GM23338 (cell line): Measurements from ENCODE around the gene SLC8B1. TPM values are rescaled to one million over a fixed set of nuclear protein-coding genes. Genes with fewer than 3 reads are reported as not detected.
A peak's percentile ranks its signal among the peaks of the same experiment; 100 is the strongest.

ENCODE experiments used
- ATAC-seq: fragments of 200-7000 bp; cut with Tn5 transposase; 3 replicates; pipeline ENCODE4 v1.9.1; 2020
- DNase-seq: peaks from one replicate; pipeline ENCODE4 v3.0.0-alpha.2; 2015; ENCODE audit warnings: low spot score
- H2AFZ ChIP-seq: fragments of 200-600 bp; sonication (generic); 2 replicates; pipeline ENCODE4 v1.8.0; 2016; ENCODE audit warnings: antibody characterized with exemption, mild to moderate bottlenecking, moderate library complexity
- H3F3A ChIP-seq: fragments of 200-600 bp; sonication (generic); replicated peaks from 2 replicates; pipeline ENCODE4 v1.8.0; 2017; ENCODE audit warnings: antibody characterized with exemption, mixed run types, low read depth
- H3K27ac ChIP-seq: fragments of 200-600 bp; sonication (generic); 2 replicates; pipeline ENCODE4 v1.6.1; 2016; ENCODE audit warnings: low read depth
- H3K27me3 ChIP-seq: fragments of 200-600 bp; sonication (generic); 2 replicates; pipeline ENCODE4 v1.8.0; 2016; ENCODE audit warnings: mild to moderate bottlenecking, mixed run types, moderate library complexity; ENCODE audit not compliant: insufficient read depth
- H3K36me3 ChIP-seq: fragments of 200-600 bp; sonication (generic); 2 replicates; pipeline ENCODE4 v1.8.0; 2016; ENCODE audit warnings: mild to moderate bottlenecking; ENCODE audit not compliant: insufficient read depth
- H3K4me1 ChIP-seq: fragments of 200-600 bp; sonication (generic); 2 replicates; pipeline ENCODE4 v1.8.0; 2016; ENCODE audit warnings: mild to moderate bottlenecking, moderate library complexity; ENCODE audit not compliant: insufficient read depth
- H3K4me2 ChIP-seq: fragments of 200-600 bp; sonication (generic); 2 replicates; pipeline ENCODE4 v1.7.1; 2017; ENCODE audit warnings: mixed run types
- H3K4me3 ChIP-seq: fragments of 200-600 bp; sonication (generic); 2 replicates; pipeline ENCODE4 v1.6.1; 2016; ENCODE audit warnings: mixed run types
- H3K79me2 ChIP-seq: fragments of 200-600 bp; sonication (generic); replicated peaks from 2 replicates; pipeline ENCODE4 v1.8.0; 2017; ENCODE audit warnings: mild to moderate bottlenecking; ENCODE audit not compliant: insufficient read depth
- H3K9me2 ChIP-seq: fragments of 200-600 bp; sonication (generic); 2 replicates; pipeline ENCODE4 v1.8.0; 2017; ENCODE audit not compliant: insufficient read depth
- H4K20me1 ChIP-seq: fragments of 200-600 bp; sonication (generic); replicated peaks from 2 replicates; pipeline ENCODE4 v1.8.0; 2017; ENCODE audit warnings: mild to moderate bottlenecking; ENCODE audit not compliant: insufficient read depth
- H3K27ac Mint-ChIP-seq: 2 replicates; pipeline ENCODE4 v1.8.0; 2020; ENCODE audit warnings: inconsistent platforms, mild to moderate bottlenecking, moderate library complexity, mixed read lengths
- H3K27me3 Mint-ChIP-seq: 3 replicates; pipeline ENCODE4 v1.8.0; 2022; ENCODE audit warnings: low read depth, mild to moderate bottlenecking, moderate library complexity, mixed read lengths, inconsistent platforms; ENCODE audit not compliant: insufficient read depth, poor library complexity
- H3K36me3 Mint-ChIP-seq: 3 replicates; pipeline ENCODE4 v1.8.0; 2021; ENCODE audit warnings: low read depth, mild to moderate bottlenecking, inconsistent platforms, moderate library complexity, mixed read lengths
- H3K4me1 Mint-ChIP-seq: 3 replicates; pipeline ENCODE4 v1.8.0; 2020; ENCODE audit warnings: mild to moderate bottlenecking, inconsistent platforms, mixed read lengths
- H3K4me3 Mint-ChIP-seq: 3 replicates; pipeline ENCODE4 v1.8.0; 2021; ENCODE audit warnings: moderate library complexity, mild to moderate bottlenecking, inconsistent platforms, mixed read lengths
- H3K9me3 Mint-ChIP-seq: 3 replicates; pipeline ENCODE4 v1.8.0; 2020; ENCODE audit warnings: moderate library complexity, mild to moderate bottlenecking, inconsistent platforms, mixed read lengths
- CREB1 ChIP-seq: fragments of 250-450 bp; sonication (Bioruptor Pico); IDR thresholded peaks from 2 replicates; pipeline ENCODE4 v1.5.0; 2020; ENCODE audit warnings: low read depth, mild to moderate bottlenecking, moderate library complexity
- ETS1 ChIP-seq: IDR thresholded peaks from 2 replicates; pipeline ENCODE4 v1.6.1; 2016; ENCODE audit warnings: antibody characterized with exemption
- EZH2 ChIP-seq: fragments of 200-600 bp; sonication (generic); IDR thresholded peaks from one replicate; pipeline ENCODE4 v1.8.0; 2017; ENCODE audit warnings: antibody characterized with exemption, mild to moderate bottlenecking, low read depth; ENCODE audit not compliant: unreplicated experiment
- EZH2phosphoT487 ChIP-seq: fragments of 200-600 bp; sonication (generic); IDR thresholded peaks from one replicate; pipeline ENCODE4 v1.8.1; 2018; ENCODE audit warnings: antibody characterized with exemption; ENCODE audit not compliant: unreplicated experiment
- JUNB ChIP-seq: IDR thresholded peaks from one replicate; pipeline ENCODE4 v1.6.1; 2016; ENCODE audit warnings: antibody characterized with exemption; ENCODE audit not compliant: unreplicated experiment
- NANOG ChIP-seq: IDR thresholded peaks from 2 replicates; pipeline ENCODE4 v1.6.1; 2016; ENCODE audit warnings: antibody characterized with exemption, borderline replicate concordance
- POLR2AphosphoS5 ChIP-seq: IDR thresholded peaks from 2 replicates; pipeline ENCODE4 v1.6.1; 2016; ENCODE audit warnings: antibody characterized with exemption, low read depth
- REST ChIP-seq: IDR thresholded peaks from one replicate; pipeline ENCODE4 v1.6.1; 2018; ENCODE audit warnings: antibody characterized with exemption; ENCODE audit not compliant: unreplicated experiment
- STAT1 ChIP-seq: IDR thresholded peaks from one replicate; pipeline ENCODE4 v1.6.1; 2016; ENCODE audit warnings: antibody characterized with exemption; ENCODE audit not compliant: unreplicated experiment
- ZNF114 ChIP-seq: fragments of 250-450 bp; sonication (Bioruptor Pico); IDR thresholded peaks from 2 replicates; pipeline ENCODE4 v1.5.0; 2020; ENCODE audit warnings: mild to moderate bottlenecking, moderate library complexity
- ZNF331 ChIP-seq: fragments of 250-450 bp; sonication (Bioruptor Pico); IDR thresholded peaks from 2 replicates; pipeline ENCODE4 v1.5.0; 2020; ENCODE audit warnings: low read depth, mild to moderate bottlenecking, moderate library complexity
- microRNA-seq: library from miRNA; unstranded; fragments of <30 nt; microRNA quantifications from one replicate; pipeline ENCODE4, GENCODE V29; 2017
- polyA plus RNA-seq: library from polyadenylated mRNA; unstranded; fragments of >200 nt; fragmentation: Nextera tagmentation; extraction: Ambion mirVana; gene quantifications from 2 replicates; pipeline ENCODE4 v1.2.1, GENCODE V29; 2016
- small RNA-seq: library from RNA; depleted of rRNA; stranded (forward); fragments of <200 nt; gene quantifications from one replicate; pipeline ENCODE3, GENCODE V24; 2014; ENCODE audit warnings: low replicate concordance
- total RNA-seq: library from RNA; depleted of rRNA; stranded (reverse); fragments of >200 nt; shearing (Covaris generic); gene quantifications from 2 replicates; pipeline ENCODE4 v1.2.3, GENCODE V29; 2014; rRNA removed

The SLC8B1 gene
- total and polyA plus RNA-seq, 2 experiments from 2014 or later = 6.0 to 8.9 TPM

- no peak for TF ChIP-seq ETS1
- no peak for TF ChIP-seq JUNB
- TF ChIP-seq REST = no peak
- TF ChIP-seq EZH2 = no peak
- TF ChIP-seq POLR2AphosphoS5 = no peak
- no peak for TF ChIP-seq ZNF114
- no peak for TF ChIP-seq CREB1 (CRISPR knock-in tag)
- no peak for TF ChIP-seq EZH2phosphoT487
- TF ChIP-seq NANOG = no peak
Measured at GRCh38 chr12:113249546-113249945, 85.4 kb downstream of the SLC8B1 start (continued).

GRCh38 chr12:113248842-113249435, 86.0 kb downstream of the SLC8B1 start:
- no peaks in the 10 kb centered on the region for H3K9me2 ChIP-seq
- Mint-ChIP-seq H3K4me1 (peaks cover 44% of the 10 kb centered on the region), H3K9me3 (peaks cover 4% of the 10 kb centered on the region; the same call in 1 of the 3 replicates), H3K36me3 (peaks cover 11% of the 10 kb centered on the region), H3K27me3 (peaks cover 21% of the 10 kb centered on the region), H3K27ac (peak overlapping the region; percentile 42), H3K4me3 (no peak overlapping the region; the same call in 2 of the 3 replicates)
- H4K20me1 ChIP-seq = no peaks in the 10 kb centered on the region
- H3K27me3 ChIP-seq = no peaks in the 10 kb centered on the region
- no peak overlapping the region for H3K27ac ChIP-seq
- ATAC-seq (no peak), DNase-seq (no peak)
- no peaks in the 10 kb centered on the region; the same call in 1 of the 2 replicates for H3F3A ChIP-seq
- TF ChIP-seq ZNF331 (CRISPR knock-in tag) (no peak), NANOG (no peak), CREB1 (CRISPR knock-in tag) (no peak), STAT1 (no peak), EZH2 (no peak), ETS1 (no peak)
- no peak overlapping the region for H2AFZ ChIP-seq
- H3K4me2 ChIP-seq = no peak overlapping the region
- no peaks in the 10 kb centered on the region for H3K36me3 ChIP-seq
- H3K79me2 ChIP-seq = no peaks in the 10 kb centered on the region
- no peak overlapping the region for H3K4me3 ChIP-seq
- H3K4me1 ChIP-seq = peaks cover 16% of the 10 kb centered on the region

Small RNA genes within 50 kb of the gene (microRNA-seq; reads per million reads assigned to microRNA genes)
- not detected for gene MIR6762

Small RNA genes within 50 kb of the gene (small RNA-seq; reads per million reads assigned to genes)
- not detected for gene MIR6762

Other genes with a start within 250 kb of the SLC8B1 start
- gene RASAL1, start 199.3 kb downstream of the SLC8B1 start, total RNA-seq = 5.4 and 8.2 TPM in 2 replicates
- gene RASAL1, start 199.3 kb downstream of the SLC8B1 start, polyA plus RNA-seq = 2.6 and 2.7 TPM in 2 replicates
- gene CFAP73, start 185.4 kb downstream of the SLC8B1 start, total RNA-seq = 0.59 TPM in 1 of 2 replicates, not detected in the other
- gene CFAP73, start 185.4 kb downstream of the SLC8B1 start, polyA plus RNA-seq = 0.50 and 0.54 TPM in 2 replicates
- gene DDX54, start 149.6 kb downstream of the SLC8B1 start, total RNA-seq = 79.6 and 84.1 TPM in 2 replicates
- gene DDX54, start 149.6 kb downstream of the SLC8B1 start, polyA plus RNA-seq = 89.4 and 89.5 TPM in 2 replicates
- gene RITA1, start 149.4 kb downstream of the SLC8B1 start, total RNA-seq = 33.0 and 40.4 TPM in 2 replicates
- 20.0 and 21.4 TPM in 2 replicates for gene RITA1, start 149.4 kb downstream of the SLC8B1 start, polyA plus RNA-seq
- gene TPCN1, start 113.6 kb downstream of the SLC8B1 start, total RNA-seq = 12.2 and 14.4 TPM in 2 replicates
- gene TPCN1, start 113.6 kb downstream of the SLC8B1 start, polyA plus RNA-seq = 11.2 and 16.2 TPM in 2 replicates
- gene PLBD2, start 23.5 kb upstream of the SLC8B1 start, total RNA-seq = 37.0 and 37.1 TPM in 2 replicates
- gene PLBD2, start 23.5 kb upstream of the SLC8B1 start, polyA plus RNA-seq = 10.2 and 10.4 TPM in 2 replicates
- gene SDS, start 68.8 kb upstream of the SLC8B1 start, total RNA-seq = not detected in 2 replicates
- gene SDS, start 68.8 kb upstream of the SLC8B1 start, polyA plus RNA-seq = 0.57 TPM in 1 of 2 replicates, not detected in the other
- not detected in 2 replicates for gene SDSL, start 87.3 kb upstream of the SLC8B1 start, total RNA-seq
- gene SDSL, start 87.3 kb upstream of the SLC8B1 start, polyA plus RNA-seq = 0.45 TPM in 1 of 2 replicates, not detected in the other
- gene LHX5, start 136.8 kb upstream of the SLC8B1 start, total RNA-seq = not detected in 2 replicates
- 0.16 and 0.18 TPM in 2 replicates for gene LHX5, start 136.8 kb upstream of the SLC8B1 start, polyA plus RNA-seq